ENCODE measurements around the gene PAWR.

GRCh38 chr12:79597910-79598309 lies 92.9 kb downstream of the PAWR start:
- no peak for TF ChIP-seq POLR2A (IDR thresholded peaks at IDR 0.05)
- no peak for TF ChIP-seq CTCF (IDR thresholded peaks at IDR 0.05)

All from Peyer's patch (tissue), 4 donors.